OCI-M2 (cell line): ENCODE measurements around the gene GRM1.

ENCODE experiments used
- DNase-seq: peaks from one replicate; lab custom pipeline; 2025; ENCODE audit not compliant: unreplicated experiment; lab: John Stamatoyannopoulos, UW

The GRM1 gene

DNA sequence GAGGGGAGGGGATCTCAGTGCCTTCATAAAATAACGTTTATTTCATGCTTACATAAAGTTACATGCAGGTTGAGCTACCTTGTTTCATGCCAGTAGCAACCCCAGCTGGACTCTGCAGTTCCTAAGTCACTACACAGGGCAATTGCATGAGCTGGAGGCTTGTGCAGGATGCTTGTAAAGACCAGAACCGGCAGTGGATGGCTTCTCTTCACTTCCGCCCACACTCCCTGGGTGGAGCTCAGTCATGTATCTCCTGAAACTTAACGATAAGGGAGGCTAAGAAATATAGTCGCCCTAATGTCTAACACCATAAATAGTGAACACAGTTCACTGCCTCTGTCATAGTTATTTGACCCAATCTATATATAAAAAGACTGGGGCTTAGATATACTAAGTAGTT lies 415.3 kb downstream of the GRM1 start:
- peak; percentile 31 for DNase-seq

DNA sequence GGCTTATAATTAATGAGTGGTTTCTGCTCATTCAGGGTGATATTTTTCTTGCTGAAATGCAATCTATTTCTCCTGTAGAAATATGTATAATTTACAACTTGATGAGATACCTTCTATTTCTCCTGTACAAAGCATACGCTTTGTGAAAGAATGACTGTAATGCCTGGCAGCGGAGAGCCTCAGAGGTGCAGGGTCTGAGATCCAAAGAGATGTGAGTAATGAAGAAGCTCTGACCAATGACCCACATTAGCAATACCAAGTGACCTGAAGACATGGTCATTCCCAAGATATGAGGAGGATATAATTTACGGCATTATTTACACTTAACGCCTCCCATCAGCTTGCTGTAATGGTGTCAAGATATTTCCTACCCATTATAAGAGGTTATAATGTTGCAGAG lies 416.4 kb downstream of the GRM1 start:
- DNase-seq, result no peak

DNA sequence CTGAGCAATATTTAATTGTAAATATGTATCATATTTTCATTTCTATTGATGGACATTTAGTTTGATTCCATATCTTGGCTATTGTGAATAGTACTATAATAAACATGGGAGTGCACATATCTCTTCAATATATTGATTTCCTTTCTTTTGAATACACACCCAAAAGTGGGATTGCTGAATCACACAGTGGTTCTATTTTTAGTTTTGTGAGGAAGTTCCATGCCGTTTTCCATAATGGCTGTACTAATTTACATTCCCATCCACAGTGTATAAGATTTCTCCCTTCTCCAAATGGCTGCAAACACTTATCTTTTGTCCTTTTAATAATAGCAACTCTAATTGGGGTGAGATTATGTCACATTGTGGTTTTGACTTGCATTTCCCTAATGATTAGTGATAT lies 428.0 kb downstream of the GRM1 start:
- no peak for DNase-seq

DNA sequence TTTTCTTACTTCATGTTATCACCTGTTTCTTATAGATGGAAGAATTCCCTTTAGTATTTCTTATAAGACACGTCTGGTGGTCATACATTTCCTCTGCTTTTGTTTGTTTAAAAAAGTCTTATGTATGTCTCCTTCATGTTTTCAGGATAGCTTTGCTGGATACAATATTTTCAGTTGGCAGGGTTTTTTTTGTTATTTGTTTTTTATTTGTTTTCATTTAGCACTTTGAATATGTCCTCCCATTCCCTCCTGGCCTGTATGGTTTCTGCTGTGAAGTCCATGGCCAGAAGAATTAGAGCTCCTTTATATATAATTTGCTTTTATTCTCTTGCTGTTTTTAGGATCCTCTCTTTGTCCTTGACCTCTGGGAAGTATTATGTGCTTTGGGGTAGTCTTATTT lies 432.1 kb downstream of the GRM1 start:
- no peak for DNase-seq

DNA sequence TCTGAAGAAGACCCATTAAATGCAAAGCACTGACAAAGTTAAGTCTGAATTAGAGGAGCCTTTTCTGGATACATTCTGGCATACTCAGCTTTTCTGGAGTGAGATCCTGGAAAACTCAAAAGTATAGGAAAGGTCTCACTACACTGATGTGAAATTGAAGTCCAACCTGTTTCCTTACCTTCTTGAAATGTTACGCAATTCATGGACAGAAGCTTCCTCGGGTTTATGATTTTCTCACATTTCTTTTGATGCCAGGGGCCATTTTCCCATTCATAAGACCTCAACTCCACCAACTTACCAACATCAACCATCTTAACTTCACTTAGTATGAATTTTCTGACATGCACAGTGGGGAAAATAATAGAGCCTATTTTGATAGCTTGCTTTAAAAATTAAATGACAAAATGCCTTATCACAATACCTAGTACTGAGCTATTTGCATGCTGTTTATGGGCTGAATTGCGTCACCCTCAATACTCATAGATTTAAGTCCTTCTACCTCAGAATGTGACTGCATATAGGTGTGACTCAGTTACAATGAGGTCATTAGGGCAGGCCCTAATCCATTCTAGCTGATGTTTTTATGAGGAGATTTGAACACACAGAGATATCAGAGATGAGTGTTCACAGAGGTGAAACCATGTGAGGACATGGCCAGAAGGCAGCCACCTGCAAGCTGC lies 441.4 kb downstream of the GRM1 start:
- no peak for DNase-seq

DNA sequence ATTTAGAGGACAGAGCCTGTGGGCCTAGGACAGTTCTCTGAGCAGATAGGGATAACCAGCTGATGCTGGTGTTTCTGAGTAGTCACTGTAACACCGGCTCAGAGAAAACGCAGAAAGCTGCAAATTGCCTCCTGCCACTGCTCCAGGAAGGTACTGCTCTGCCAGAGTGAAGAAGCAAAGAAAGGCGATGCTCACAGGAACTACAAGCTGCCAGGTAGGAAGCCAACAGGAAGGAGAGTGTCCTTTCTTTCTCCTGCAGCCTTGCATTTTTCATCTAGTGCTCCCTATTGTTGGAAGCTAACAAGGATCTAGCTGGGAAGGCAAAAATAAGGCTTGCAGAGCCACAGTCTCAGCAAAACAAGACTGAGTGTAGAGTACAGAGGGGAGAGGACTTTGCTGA lies 444.1 kb downstream of the GRM1 start:
- no peak for DNase-seq

DNA sequence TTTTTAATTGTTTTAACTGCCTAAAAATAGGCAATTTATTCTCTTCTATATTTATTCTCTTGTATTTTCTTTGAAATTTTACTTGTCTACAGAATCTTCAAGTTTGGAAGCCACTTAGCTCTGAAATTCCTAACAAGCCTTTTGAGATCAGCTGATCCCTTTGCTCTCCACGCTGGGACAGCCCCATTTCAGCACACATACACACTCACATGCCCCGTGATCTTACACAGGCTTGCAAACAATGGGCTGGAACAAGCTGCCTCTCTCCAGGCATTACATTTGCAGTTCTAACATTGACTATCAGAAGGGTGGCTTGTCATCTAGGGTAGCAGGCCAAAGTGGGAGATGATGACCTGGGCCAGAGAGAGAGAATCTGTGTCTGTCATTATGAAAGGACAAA lies 452.7 kb downstream of the GRM1 start:
- no peak for DNase-seq

DNA sequence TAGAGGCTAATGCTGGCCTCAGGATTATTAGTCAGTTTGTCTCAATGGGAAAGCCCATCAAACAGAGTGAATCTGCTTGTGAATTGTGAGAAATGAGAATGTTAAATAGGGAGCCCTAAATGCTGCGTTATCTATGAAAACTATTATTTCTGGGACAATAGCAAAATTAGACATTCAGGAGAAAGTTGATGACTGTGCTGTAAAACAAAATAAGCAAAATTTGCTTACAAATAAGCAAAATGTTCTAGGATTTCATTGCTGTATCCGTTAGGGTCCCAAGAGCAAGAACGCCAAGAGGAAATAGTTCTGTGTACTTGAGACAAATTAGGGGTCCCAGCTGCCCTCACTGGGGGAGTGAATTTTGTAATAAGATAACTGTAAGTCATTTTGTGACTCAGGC lies 455.5 kb downstream of the GRM1 start:
- DNase-seq, result no peak
